ENCODE results near the gene FAM3D. TPM values are rescaled to one million over a fixed set of nuclear protein-coding genes. Genes with fewer than 3 reads are reported as not detected.

The FAM3D gene
- total and polyA plus RNA-seq, 2 of the 8 experiments (the other 6 are each of a cell fraction or from before 2014, with no cell fraction given), result not detected

GRCh38 chr3:58651276-58651675 is 15.3 kb downstream of the FAM3D start:
- POLR2A ChIA-PET (ENCODE audit: partially characterized antibody), result no interaction called here
- H2AFZ ChIP-seq (ENCODE audit: low read length), result no peak overlapping the region
- no peak overlapping the region for H2BK15ac ChIP-seq (ENCODE audit: low read length)
- no peak for TF ChIP-seq CHD7 (IDR thresholded peaks at IDR 0.05; ENCODE audit: insufficient replicate concordance, low read length)

More at GRCh38 chr3:58651276-58651675, 15.3 kb downstream of the FAM3D start:
- Histone ChIP-seq H3K27ac (ENCODE audit: low read depth, low read length) (no peak overlapping the region), H2BK20ac (ENCODE audit: low read length) (no peak overlapping the region), H3K36me3 (ENCODE audit: control insufficient read depth in 2 of 4, insufficient read depth in 4 of 4, low read length in 3 of 4) (no peaks in the 10 kb centered on the region), H2BK120ac (replicated peaks; ENCODE audit: low read depth, low read length) (no peak overlapping the region), H3K27me3 (replicated peaks in 1 of 4; ENCODE audit: control insufficient read depth in 3 of 4, extremely low read depth in 1 of 4, insufficient read depth in 3 of 4, low read length in 3 of 4) (no peaks in the 10 kb centered on the region; a peak in 1 of 7 replicates), H3K4ac (replicated peaks; ENCODE audit: insufficient read length, low read depth, low read length) (no peak overlapping the region), H3K56ac (replicated peaks; ENCODE audit: insufficient read length, low read depth, low read length) (no peak overlapping the region), H2BK12ac (ENCODE audit: low read depth, low read length) (no peak overlapping the region), H3K23ac (ENCODE audit: insufficient read length) (no peak overlapping the region), H3K23me2 (ENCODE audit: low read depth, low read length) (peaks cover 7% of the 10 kb centered on the region; the same call in 1 of the 2 replicates), H4K5ac (ENCODE audit: insufficient read length, low read depth, low read length) (no peak overlapping the region), H3K14ac (ENCODE audit: insufficient read length) (no peak overlapping the region), H3K79me1 (ENCODE audit: low read depth, low read length) (no peaks in the 10 kb centered on the region), H4K8ac (ENCODE audit: extremely low read depth, insufficient read depth, low read length) (no peak overlapping the region), H3K18ac (ENCODE audit: extremely low read depth, low read length) (no peak overlapping the region), H4K91ac (replicated peaks; ENCODE audit: insufficient read length, low read length) (no peak overlapping the region), H4K20me1 (replicated peaks in 1 of 2; ENCODE audit: control insufficient read depth in 1 of 2, insufficient read depth in 2 of 2, low read length in 2 of 2) (peaks cover 0 to 2% of the 10 kb centered on the region in 2 experiments), H3K4me2 (ENCODE audit: insufficient read depth in 1 of 2, low read depth in 2 of 2, low read length in 2 of 2) (no peak overlapping the region), H2BK5ac (ENCODE audit: low read depth, low read length) (no peak overlapping the region), H3K79me2 (ENCODE audit: control insufficient read depth in 1 of 2, insufficient read depth in 2 of 2, low read length in 2 of 2) (no peaks in the 10 kb centered on the region), H3K4me3 (ENCODE audit: extremely low read depth in 1 of 4, insufficient read depth in 2 of 4, low read depth in 3 of 4, low read length in 4 of 4) (no peak overlapping the region), H3K4me1 (replicated peaks in 1 of 4; ENCODE audit: control insufficient read depth in 3 of 4, insufficient read depth in 4 of 4, low read length in 3 of 4) (no peaks in the 10 kb centered on the region), H2AK5ac (ENCODE audit: low read depth, low read length) (no peak overlapping the region), H3K9me3 (ENCODE audit: insufficient read depth in 2 of 2, low read depth in 1 of 2, low read length in 1 of 2) (no peaks in the 10 kb centered on the region), H3K9ac (replicated peaks in 1 of 4; ENCODE audit: extremely low read depth in 1 of 4, low read depth in 3 of 4, low read length in 3 of 4) (no peak overlapping the region)
- no peak for DNase-seq (ENCODE audit: low read depth in 1 of 2, low spot score in 2 of 2)
- CTCF ChIA-PET (ENCODE audit: partially characterized antibody), result no interaction called here
- no peak for FAIRE-seq
